HG02938 (cell line): Measurements from ENCODE around the gene ZNF185.

Experiments
- ATAC-seq: cut with Tn5 transposase; IDR thresholded peaks from one replicate; pipeline ENCODE4 v1.9.1; 2021; ENCODE audit warnings: mild to moderate bottlenecking, moderate library complexity; ENCODE audit not compliant: unreplicated experiment

ZNF185 gene

GRCh38 chrX:152895121-152895520, 2.7 kb upstream of the ZNF185 start:
- no peak for ATAC-seq

GRCh38 chrX:152895724-152896420, 2.0 kb upstream of the ZNF185 start:
- ATAC-seq: no peak

GRCh38 chrX:152896450-152896849, 1.4 kb upstream of the ZNF185 start:
- ATAC-seq: no peak

- ATAC-seq: no peak
Measured at GRCh38 chrX:152898442-152898841, 575 bp downstream of the ZNF185 start.

GRCh38 chrX:152899111-152899873, 1.4 kb downstream of the ZNF185 start:
- no peak for ATAC-seq

- no peak for ATAC-seq
Measured at GRCh38 chrX:152899874-152900719, 2.2 kb downstream of the ZNF185 start.

GRCh38 chrX:152900937-152901445, 3.1 kb downstream of the ZNF185 start:
- no peak for ATAC-seq

GRCh38 chrX:152901816-152902501, 4.1 kb downstream of the ZNF185 start:
- no peak for ATAC-seq

- no peak for ATAC-seq
Measured at GRCh38 chrX:152902502-152902820, 4.6 kb downstream of the ZNF185 start.

- ATAC-seq: no peak
Measured at GRCh38 chrX:152903589-152903988, 5.7 kb downstream of the ZNF185 start.

- no peak for ATAC-seq
Measured at GRCh38 chrX:152904151-152905080, 6.5 kb downstream of the ZNF185 start.

- ATAC-seq: no peak
Measured at GRCh38 chrX:152905081-152905420, 7.2 kb downstream of the ZNF185 start.

GRCh38 chrX:152907084-152907651, 9.3 kb downstream of the ZNF185 start:
- no peak for ATAC-seq

- no peak for ATAC-seq
Measured at GRCh38 chrX:152908486-152908885, 10.6 kb downstream of the ZNF185 start.

- peak; percentile 79 for ATAC-seq
Measured at GRCh38 chrX:152910018-152910417, 12.2 kb downstream of the ZNF185 start.

GRCh38 chrX:152912106-152912505, 14.2 kb downstream of the ZNF185 start:
- ATAC-seq: no peak

- no peak for ATAC-seq
Measured at GRCh38 chrX:152912641-152913040, 14.8 kb downstream of the ZNF185 start.

GRCh38 chrX:152913346-152913745, 15.5 kb downstream of the ZNF185 start:
- no peak for ATAC-seq

- ATAC-seq: no peak
Measured at GRCh38 chrX:152913910-152914309, 16.0 kb downstream of the ZNF185 start.
